SU-DHL-6 (cell line): ENCODE data around the gene SYNJ2.

Experiments used
- H2AFZ ChIP-seq: fragments of 200-600 bp; sonication (generic); 2 replicates; pipeline ENCODE4 v1.6.1; 2014; ENCODE audit warnings: low read depth, mild to moderate bottlenecking, moderate library complexity, mixed read lengths, antibody characterized with exemption, low read length; ENCODE audit not compliant: severe bottlenecking
- H3F3A ChIP-seq: fragments of 200-600 bp; shearing (Covaris generic); 2 replicates; pipeline ENCODE4 v1.6.0; 2016; ENCODE audit warnings: antibody characterized with exemption, mild to moderate bottlenecking; ENCODE audit not compliant: insufficient read depth
- H3K27ac ChIP-seq: fragments of 200-600 bp; sonication (generic); 2 replicates; pipeline ENCODE4 v1.5.1; 2016; ENCODE audit warnings: low read depth, mild to moderate bottlenecking, low read length, moderate library complexity, mixed read lengths
- H3K27me3 ChIP-seq: fragments of 200-600 bp; sonication (generic), shearing (Covaris generic); 2 replicates; pipeline ENCODE4 v1.6.0; 2014; ENCODE audit warnings: mild to moderate bottlenecking, low read length
- H3K36me3 ChIP-seq: fragments of 200-600 bp; sonication (generic); 2 replicates; pipeline ENCODE4 v1.6.1; 2014; ENCODE audit warnings: mild to moderate bottlenecking, low read length, mixed read lengths
- H3K4me2 ChIP-seq: fragments of 300-600, 200-600 bp; shearing (Covaris generic), sonication (generic); 2 replicates; pipeline ENCODE4 v1.6.0; 2014; ENCODE audit warnings: low read length, low read depth, mild to moderate bottlenecking; ENCODE audit not compliant: poor library complexity, severe bottlenecking
- H3K4me3 ChIP-seq: fragments of 200-600 bp; sonication (generic); 2 replicates; pipeline ENCODE4 v1.5.1; 2014; ENCODE audit warnings: antibody characterized with exemption, low read length, mild to moderate bottlenecking, mixed read lengths; ENCODE audit not compliant: insufficient read depth, poor library complexity, severe bottlenecking
- H3K79me2 ChIP-seq: fragments of 200-600 bp; sonication (generic); 2 replicates; pipeline ENCODE4 v1.6.1; 2014; ENCODE audit warnings: mild to moderate bottlenecking, low read length, moderate library complexity; ENCODE audit not compliant: insufficient read depth
- H3K9ac ChIP-seq: fragments of 200-600 bp; sonication (generic); 2 replicates; pipeline ENCODE4 v1.7.0; 2014; ENCODE audit warnings: mild to moderate bottlenecking, low read length
- H3K9me2 ChIP-seq: fragments of 200-600 bp; sonication (generic); replicated peaks from 2 replicates; pipeline ENCODE4 v1.6.1; 2014; ENCODE audit warnings: low read length; ENCODE audit not compliant: insufficient read depth
- H3K9me3 ChIP-seq: fragments of 200-600 bp; sonication (generic); 2 replicates; pipeline ENCODE4 v1.6.1; 2014; ENCODE audit warnings: low read length, mixed read lengths; ENCODE audit not compliant: insufficient read depth
- H4K20me1 ChIP-seq: fragments of 200-600 bp; sonication (generic); 2 replicates; pipeline ENCODE4 v1.6.1; 2014; ENCODE audit warnings: low read depth, mild to moderate bottlenecking, antibody characterized with exemption, low read length, moderate library complexity, mixed read lengths
- CTCF ChIP-seq: fragments of 200-600 bp; sonication (generic); IDR thresholded peaks from one replicate; pipeline ENCODE4 v1.5.1; 2017; ENCODE audit warnings: antibody characterized with exemption, mild to moderate bottlenecking, low read length, moderate library complexity; ENCODE audit not compliant: insufficient read depth, poor library complexity, severe bottlenecking
- EZH2phosphoT487 ChIP-seq: fragments of 200-600 bp; sonication (generic), shearing (Covaris generic); conservative IDR thresholded peaks from 2 replicates; pipeline ENCODE4 v1.6.1; 2018; ENCODE audit warnings: mild to moderate bottlenecking, antibody characterized with exemption, low read length, moderate library complexity, mixed read lengths

The SYNJ2 gene

GRCh38 chr6:157955675-157956074 lies 26.0 kb upstream of the SYNJ2 start:
- H3K9ac ChIP-seq, result no peak overlapping the region
- no peak overlapping the region for H3K4me3 ChIP-seq
- H3K36me3 ChIP-seq, result no peaks in the 10 kb centered on the region
- TF ChIP-seq EZH2phosphoT487, result no peak
- TF ChIP-seq CTCF, result no peak
- H3K27ac ChIP-seq, result no peak overlapping the region
- H3K9me3 ChIP-seq, result peaks cover 4% of the 10 kb centered on the region; the same call in 1 of the 2 replicates
- no peaks in the 10 kb centered on the region for H3K27me3 ChIP-seq
- H3K79me2 ChIP-seq, result no peaks in the 10 kb centered on the region
- no peaks in the 10 kb centered on the region for H3F3A ChIP-seq
- no peak overlapping the region for H2AFZ ChIP-seq
- H4K20me1 ChIP-seq, result no peaks in the 10 kb centered on the region
- H3K4me2 ChIP-seq, result no peak overlapping the region
- no peaks in the 10 kb centered on the region for H3K9me2 ChIP-seq

GRCh38 chr6:157956171-157956730 lies 25.4 kb upstream of the SYNJ2 start:
- Histone ChIP-seq H3K4me3 (no peak overlapping the region), H3K27me3 (no peaks in the 10 kb centered on the region), H2AFZ (no peak overlapping the region), H3K27ac (no peak overlapping the region), H3K79me2 (no peaks in the 10 kb centered on the region), H3K4me2 (no peak overlapping the region), H3K9me2 (no peaks in the 10 kb centered on the region), H3F3A (no peaks in the 10 kb centered on the region), H4K20me1 (no peaks in the 10 kb centered on the region), H3K9me3 (peaks cover 4% of the 10 kb centered on the region; the same call in 1 of the 2 replicates), H3K36me3 (no peaks in the 10 kb centered on the region), H3K9ac (no peak overlapping the region)
- no peak for TF ChIP-seq CTCF
- TF ChIP-seq EZH2phosphoT487, result no peak

GRCh38 chr6:157959451-157960227 lies 22.0 kb upstream of the SYNJ2 start:
- no peak overlapping the region for H3K9ac ChIP-seq
- no peak overlapping the region for H3K4me2 ChIP-seq
- no peak overlapping the region for H3K4me3 ChIP-seq

More at GRCh38 chr6:157959451-157960227, 22.0 kb upstream of the SYNJ2 start:
- Histone ChIP-seq H3K79me2 (no peaks in the 10 kb centered on the region), H3K27ac (no peak overlapping the region), H3K36me3 (no peaks in the 10 kb centered on the region), H3F3A (no peaks in the 10 kb centered on the region), H3K27me3 (no peaks in the 10 kb centered on the region), H3K9me3 (peaks cover 4% of the 10 kb centered on the region; the same call in 1 of the 2 replicates), H2AFZ (no peak overlapping the region), H4K20me1 (no peaks in the 10 kb centered on the region), H3K9me2 (no peaks in the 10 kb centered on the region)
- no peak for TF ChIP-seq CTCF
- no peak for TF ChIP-seq EZH2phosphoT487
